COLO668 (cell line): ENCODE data around the gene LALBA.
"Not testable (repeated sequence)": the region's sequence is repeated elsewhere in the genome, so short reads cannot be mapped to it uniquely, and the experiment has no call there.

ENCODE experiments used
- DNase-seq: peaks from one replicate; lab custom pipeline; 2025; ENCODE audit not compliant: unreplicated experiment; lab: John Stamatoyannopoulos, UW

The LALBA gene

GRCh38 chr12:48569946-48570345 lies at the start of gene LALBA:
LALBA (minus strand) TSS chr12:48570046; CDS start chr12:48570020, 26 bp downstream.
- DNase-seq, result no peak

GRCh38 chr12:48618541-48618940 lies 48.7 kb upstream of the LALBA start:
- peak; percentile 54 for DNase-seq

- DNase-seq, result peak; percentile 0
Observed at GRCh38 chr12:48615681-48616080, 45.8 kb upstream of the LALBA start.

DNA sequence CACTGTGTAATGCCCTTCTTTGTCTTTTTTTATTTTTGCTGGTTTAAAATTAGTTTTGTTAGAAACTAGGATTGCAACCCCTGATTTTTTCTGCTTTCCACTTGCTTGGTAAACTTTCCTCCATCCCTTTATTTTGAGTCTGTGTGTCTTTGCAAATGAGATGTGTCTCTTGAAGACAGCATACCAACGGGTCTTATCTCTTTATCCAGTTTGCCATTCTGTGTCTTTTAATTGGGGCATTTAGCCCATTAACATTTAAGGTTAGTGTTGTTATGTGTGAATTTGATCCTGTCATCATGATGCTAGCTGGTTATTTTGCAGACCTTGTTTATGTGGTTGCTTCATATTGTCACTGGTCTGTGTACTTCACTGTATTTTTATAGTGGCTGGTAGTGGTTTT lies 43.5 kb upstream of the LALBA start:
- DNase-seq, result no peak

GRCh38 chr12:48602192-48602989 lies 32.5 kb upstream of the LALBA start:
- DNase-seq, result peak; percentile 1

DNA sequence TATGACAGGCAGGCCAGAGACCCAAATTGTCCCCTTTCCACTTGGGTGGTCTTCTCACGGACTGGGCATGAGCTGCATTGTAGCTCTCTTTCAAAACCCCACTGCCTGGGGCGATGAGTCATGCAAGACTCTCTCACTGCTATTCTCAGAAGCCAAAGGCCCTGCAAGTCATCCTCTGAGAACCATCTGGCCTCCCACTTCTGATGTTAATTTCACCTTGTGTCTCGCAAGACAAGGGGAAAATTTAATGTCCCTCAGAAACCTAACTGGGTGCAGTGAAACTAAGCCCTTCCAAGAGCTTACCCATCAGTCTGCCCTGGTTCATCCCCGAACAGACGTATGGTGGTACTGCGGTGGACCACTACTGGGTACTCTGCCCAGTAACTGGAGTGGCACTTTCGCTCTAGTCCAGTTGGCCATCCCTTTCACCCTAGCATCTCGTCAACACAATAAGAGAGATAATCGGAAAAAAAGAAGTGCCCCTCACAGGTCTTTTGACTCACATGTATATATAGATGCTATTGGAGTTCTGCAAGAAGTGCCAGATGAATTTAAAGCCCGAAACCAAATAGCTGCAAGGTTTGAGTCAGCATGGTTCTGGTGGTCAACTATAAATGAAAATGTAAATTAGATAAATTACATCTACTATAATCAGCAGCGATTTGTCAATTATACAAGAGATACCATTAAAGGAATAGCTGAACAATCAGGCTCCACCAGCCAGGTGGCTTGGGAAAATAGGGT lies 31.3 kb upstream of the LALBA start:
- no peak for DNase-seq

GRCh38 chr12:48600552-48600951 lies 30.7 kb upstream of the LALBA start:
- no peak for DNase-seq

GRCh38 chr12:48592591-48593086 lies 22.8 kb upstream of the LALBA start:
- no peak for DNase-seq

DNA sequence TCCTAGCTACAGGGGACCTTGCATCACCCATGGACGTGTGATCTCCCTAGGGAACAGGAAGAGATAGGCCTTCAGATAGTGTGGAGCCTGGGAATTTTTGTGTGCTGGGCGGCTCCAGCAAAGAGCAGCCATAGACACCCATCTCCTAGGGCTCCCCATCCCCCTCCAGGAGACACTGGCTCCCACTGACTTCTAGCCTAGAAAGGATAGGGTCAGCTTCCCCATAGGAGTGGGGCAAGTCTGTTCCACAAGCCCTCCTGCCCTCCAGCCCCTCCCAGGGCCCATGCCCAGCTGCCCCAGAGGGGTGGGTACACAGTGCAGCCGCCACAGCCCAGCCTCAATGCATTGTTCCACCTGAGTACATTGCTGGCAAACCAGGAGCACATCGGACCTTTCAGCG lies 16.5 kb upstream of the LALBA start:
- DNase-seq, result no peak

- no peak for DNase-seq
Observed at GRCh38 chr12:48583728-48584127, 13.9 kb upstream of the LALBA start.

DNA sequence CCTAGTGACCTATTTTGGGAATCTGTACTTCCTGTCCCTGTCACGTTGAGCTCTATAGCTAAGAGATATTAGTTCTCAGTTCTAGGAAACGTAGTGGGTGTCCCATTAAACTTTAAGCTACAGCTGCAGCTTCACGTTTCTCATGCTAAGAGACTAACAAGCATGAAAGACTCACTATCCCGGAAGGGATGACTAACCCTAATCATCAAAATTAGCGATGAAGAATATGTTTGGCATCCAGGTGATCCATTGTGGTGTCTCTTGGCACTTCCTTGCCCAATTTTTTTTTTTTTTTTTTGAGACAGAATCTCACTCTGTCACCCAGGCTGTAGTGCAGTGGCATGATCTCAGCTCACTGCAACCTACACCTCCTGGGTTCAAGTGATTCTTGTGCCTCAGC lies 11.0 kb upstream of the LALBA start:
- DNase-seq, result no peak

- no peak for DNase-seq
Observed at GRCh38 chr12:48572326-48572725, 2.5 kb upstream of the LALBA start.

GRCh38 chr12:48567731-48568130 lies 2.1 kb downstream of the LALBA start:
- no peak for DNase-seq

DNA sequence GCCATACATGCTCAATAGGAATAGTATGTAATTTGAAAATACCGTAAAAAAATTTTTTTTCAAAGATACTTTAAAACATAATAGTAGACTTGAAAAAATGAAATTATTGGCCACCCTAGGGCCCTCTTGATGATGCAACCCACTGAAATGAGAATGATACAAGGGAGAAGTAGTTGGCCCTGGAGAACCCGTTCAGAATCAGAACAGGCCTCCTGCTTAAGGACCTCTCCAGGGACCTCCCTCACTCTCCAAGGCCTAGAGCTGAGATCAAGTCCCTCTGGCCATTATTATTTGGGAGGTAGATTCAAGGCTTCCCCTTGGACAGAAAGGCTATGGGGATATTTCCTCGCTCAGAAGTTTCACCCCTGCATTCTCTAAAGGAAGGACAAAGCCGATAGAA lies 11.9 kb downstream of the LALBA start:
- no peak for DNase-seq

DNA sequence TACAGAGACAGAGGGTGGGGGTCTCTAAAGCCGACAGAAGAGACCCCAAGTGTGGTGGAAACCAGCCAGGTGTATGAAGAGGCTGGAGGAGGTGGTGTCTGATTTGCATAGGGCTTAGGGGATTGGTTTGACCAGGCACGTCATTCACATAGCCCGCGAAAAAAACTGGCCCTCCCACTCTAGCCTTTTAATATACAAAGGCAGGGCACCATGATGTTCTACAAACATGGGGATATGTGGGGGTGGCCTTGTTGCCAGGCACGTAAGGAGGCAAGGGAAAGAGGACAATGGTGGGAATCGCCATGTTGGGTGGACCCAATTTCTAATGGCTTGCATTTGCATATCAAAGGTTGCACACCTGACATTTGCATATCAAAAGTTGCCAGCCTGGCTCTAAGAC lies 13.2 kb downstream of the LALBA start:
- DNase-seq, result no peak

DNA sequence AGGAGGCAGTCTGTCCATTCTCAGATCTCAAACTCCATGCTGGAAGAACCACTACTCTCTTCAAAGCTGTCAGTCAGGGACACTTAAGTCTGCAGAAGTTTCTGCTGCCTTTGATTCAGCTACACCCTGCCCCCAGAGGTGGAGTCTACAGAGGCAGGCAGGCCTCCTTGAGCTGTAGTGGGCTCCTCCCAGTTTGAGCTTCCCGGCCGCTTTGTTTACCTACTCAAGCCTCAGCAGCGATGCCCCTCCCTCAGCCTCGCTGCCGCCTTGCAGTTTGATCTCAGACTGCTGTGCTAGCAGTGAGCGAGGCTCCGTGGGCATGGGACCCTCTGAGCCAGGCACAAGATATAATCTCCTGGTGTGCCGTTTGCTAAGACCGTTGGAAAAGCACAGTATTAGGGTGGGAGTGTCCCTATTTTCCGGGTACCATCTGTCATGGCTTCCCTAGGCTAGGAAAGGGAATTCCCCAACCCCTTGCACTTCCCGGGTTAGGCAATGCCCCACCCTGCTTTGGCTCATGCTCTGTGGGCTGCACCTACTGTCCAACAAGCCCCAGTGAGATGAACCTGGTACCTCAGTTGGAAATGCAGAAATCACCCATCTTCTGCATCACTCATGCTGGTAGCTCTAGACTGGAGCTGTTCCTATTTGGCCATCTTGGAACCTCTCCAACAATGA lies 16.0 kb downstream of the LALBA start:
- not testable (repeated sequence) for DNase-seq

GRCh38 chr12:48551636-48552035 lies 18.2 kb downstream of the LALBA start:
- DNase-seq, result not testable (repeated sequence)

DNA sequence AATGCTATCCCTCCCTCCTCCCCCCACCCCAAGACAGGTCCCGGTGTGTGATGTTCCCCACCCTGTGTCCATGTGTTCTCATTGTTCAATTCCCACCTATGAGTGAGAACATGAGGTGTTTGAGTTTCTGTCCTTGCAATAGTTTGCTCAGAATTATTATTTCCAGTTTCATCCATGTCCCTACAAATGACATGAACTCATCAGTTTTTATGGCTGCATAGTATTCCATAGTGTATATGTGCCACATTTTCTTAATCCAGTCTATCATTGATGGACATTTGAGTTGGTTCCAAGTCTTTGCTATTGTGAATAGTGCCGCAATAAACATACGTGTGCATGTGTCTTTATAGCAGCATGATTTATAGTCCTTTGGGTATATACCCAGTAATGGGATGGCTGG lies 22.8 kb downstream of the LALBA start:
- not testable (repeated sequence) for DNase-seq

GRCh38 chr12:48545833-48546469 lies 23.9 kb downstream of the LALBA start:
- DNase-seq, result no peak

GRCh38 chr12:48542300-48542928 lies 27.4 kb downstream of the LALBA start:
- DNase-seq, result peak; percentile 26

- no peak for DNase-seq
Observed at GRCh38 chr12:48536602-48537001, 33.2 kb downstream of the LALBA start.
